ENCODE measurements around the gene ITGB3BP. TPM values are rescaled to one million over a fixed set of nuclear protein-coding genes. Genes with fewer than 3 reads are reported as not detected.

The ITGB3BP gene
- total RNA-seq, 1 experiment from 2014 or later, result 23.6 TPM

- BruUV-seq (replicated peaks), result no TSS peak
- POLR2A ChIA-PET, result no interaction called here
Measured at GRCh38 chr1:63466759-63467158, 56.3 kb downstream of the ITGB3BP start.

GRCh38 chr1:63466181-63466580, 56.8 kb downstream of the ITGB3BP start:
- peaks cover 4% of the 10 kb centered on the region; the same call in 1 of the 2 replicates for H3K9me3 ChIP-seq
- H3K9me3 Mint-ChIP-seq (ENCODE audit: unreplicated experiment), result no peaks in the 10 kb centered on the region
- no peak overlapping the region for H3K4me3 Mint-ChIP-seq (ENCODE audit: unreplicated experiment)
- ChIA-PET POLR2A (no interaction called here), CTCF (interaction anchor here (1.1 kb wide), 1 partner anchor 72 kb away, joined by 5 read pairs; no protein-coding TSS in a partner anchor)
- H3K4me1 ChIP-seq, result no peaks in the 10 kb centered on the region
- TF ChIP-seq CTCF (IDR thresholded peaks at IDR 0.05; ENCODE audit: insufficient read depth in 1 of 2, low read depth in 1 of 2, low read length in 1 of 2, severe bottlenecking in 1 of 2, unreplicated experiment in 1 of 2), result no peak
- H3K4me3 ChIP-seq (ENCODE audit: low read depth, low read length), result no peak overlapping the region
- no TSS peak for BruUV-seq (replicated peaks)
- intact Hi-C loops (cut with micrococcal nuclease; ENCODE audit: unreplicated experiment), result loop anchor here (1.0 kb wide), 1 partner anchor 57 kb away; the partner anchor contains the start of genes EFCAB7 and ITGB3BP
- H3K27me3 Mint-ChIP-seq (ENCODE audit: insufficient read depth, unreplicated experiment), result no peaks in the 10 kb centered on the region
- peaks cover 9% of the 10 kb centered on the region for H3K36me3 Mint-ChIP-seq (ENCODE audit: insufficient read depth, unreplicated experiment)
- H3K4me1 Mint-ChIP-seq (ENCODE audit: low read depth, unreplicated experiment), result no peaks in the 10 kb centered on the region
- no peak overlapping the region for H3K27ac Mint-ChIP-seq (ENCODE audit: unreplicated experiment)
- no peaks in the 10 kb centered on the region for H3K27me3 ChIP-seq (replicated peaks; ENCODE audit: control insufficient read depth, insufficient read depth, low read length)
- no peaks in the 10 kb centered on the region for H3K36me3 ChIP-seq (ENCODE audit: control insufficient read depth, insufficient read depth, low read length)
- no peak for DNase-seq

More at GRCh38 chr1:63466759-63467158, 56.3 kb downstream of the ITGB3BP start:
- Mint-ChIP-seq H3K4me1 (ENCODE audit: low read depth, unreplicated experiment) (no peaks in the 10 kb centered on the region), H3K27ac (ENCODE audit: unreplicated experiment) (no peak overlapping the region), H3K27me3 (ENCODE audit: insufficient read depth, unreplicated experiment) (no peaks in the 10 kb centered on the region), H3K36me3 (ENCODE audit: insufficient read depth, unreplicated experiment) (peaks cover 9% of the 10 kb centered on the region), H3K4me3 (ENCODE audit: unreplicated experiment) (no peak overlapping the region), H3K9me3 (ENCODE audit: unreplicated experiment) (no peaks in the 10 kb centered on the region)
- TF ChIP-seq CTCF (IDR thresholded peaks at IDR 0.05; ENCODE audit: insufficient read depth in 1 of 2, low read depth in 1 of 2, low read length in 1 of 2, severe bottlenecking in 1 of 2, unreplicated experiment in 1 of 2), result no peak
- no peaks in the 10 kb centered on the region for H3K36me3 ChIP-seq (ENCODE audit: control insufficient read depth, insufficient read depth, low read length)
- CTCF ChIA-PET, result interaction anchor here (1.1 kb wide), 1 partner anchor 71 kb away, joined by 5 read pairs; no protein-coding TSS in a partner anchor
- H3K27me3 ChIP-seq (replicated peaks; ENCODE audit: control insufficient read depth, insufficient read depth, low read length), result no peaks in the 10 kb centered on the region
- peaks cover 4% of the 10 kb centered on the region; the same call in 1 of the 2 replicates for H3K9me3 ChIP-seq
- intact Hi-C loops (cut with micrococcal nuclease; ENCODE audit: unreplicated experiment), result loop anchor here (1.0 kb wide), 1 partner anchor 57 kb away; the partner anchor contains the start of genes EFCAB7 and ITGB3BP
- H3K4me3 ChIP-seq (ENCODE audit: low read depth, low read length), result no peak overlapping the region
- no peaks in the 10 kb centered on the region for H3K4me1 ChIP-seq
- peak in 1 of 2 experiments; percentile 7 for DNase-seq

- Mint-ChIP-seq H3K9me3 (ENCODE audit: unreplicated experiment) (no peaks in the 10 kb centered on the region), H3K4me1 (ENCODE audit: low read depth, unreplicated experiment) (no peaks in the 10 kb centered on the region), H3K4me3 (ENCODE audit: unreplicated experiment) (no peak overlapping the region), H3K27me3 (ENCODE audit: insufficient read depth, unreplicated experiment) (no peaks in the 10 kb centered on the region), H3K27ac (ENCODE audit: unreplicated experiment) (no peak overlapping the region), H3K36me3 (ENCODE audit: insufficient read depth, unreplicated experiment) (peaks cover 9% of the 10 kb centered on the region)
- Histone ChIP-seq H3K36me3 (ENCODE audit: control insufficient read depth, insufficient read depth, low read length) (no peaks in the 10 kb centered on the region), H3K27me3 (replicated peaks; ENCODE audit: control insufficient read depth, insufficient read depth, low read length) (no peaks in the 10 kb centered on the region), H3K9me3 (peaks cover 4% of the 10 kb centered on the region; the same call in 1 of the 2 replicates), H3K4me1 (no peaks in the 10 kb centered on the region), H3K4me3 (ENCODE audit: low read depth, low read length) (no peak overlapping the region)
- intact Hi-C loops (cut with micrococcal nuclease; ENCODE audit: unreplicated experiment), result no loop called here
- DNase-seq, result no peak
- BruUV-seq (replicated peaks), result no TSS peak
- ChIA-PET CTCF (no interaction called here), POLR2A (no interaction called here)
- TF ChIP-seq CTCF (IDR thresholded peaks at IDR 0.05; ENCODE audit: insufficient read depth in 1 of 2, low read depth in 1 of 2, low read length in 1 of 2, severe bottlenecking in 1 of 2, unreplicated experiment in 1 of 2), result no peak
Measured at GRCh38 chr1:63463248-63463647, 59.8 kb downstream of the ITGB3BP start.
